Upper lobe of right lung (tissue), 1 donor: Measurements from ENCODE around the gene ABCC1. TPM values are rescaled to one million over a fixed set of nuclear protein-coding genes. Genes with fewer than 3 reads are reported as not detected.

Experiments used
- ATAC-seq: fragments of 200-7000 bp; cut with Tn5 transposase; one replicate; pipeline ENCODE4 v1.9.1; 2020; ENCODE audit warnings: mild to moderate bottlenecking, moderate library complexity
- DNase-seq: peaks from one replicate; pipeline ENCODE4 v3.0.0-alpha.2; 2020
- H3K27ac ChIP-seq: fragments of 200-600 bp; one replicate; pipeline ENCODE4 v1.8.0; 2022
- H3K27me3 ChIP-seq: fragments of 200-600 bp; one replicate; pipeline ENCODE4 v1.8.0; 2022; ENCODE audit warnings: mild to moderate bottlenecking
- H3K36me3 ChIP-seq: fragments of 200-600 bp; one replicate; pipeline ENCODE4 v1.8.0; 2022
- H3K4me1 ChIP-seq: fragments of 200-600 bp; one replicate; pipeline ENCODE4 v1.8.0; 2022
- H3K4me3 ChIP-seq: fragments of 200-600 bp; one replicate; pipeline ENCODE4 v1.8.0; 2022; ENCODE audit warnings: mild to moderate bottlenecking
- H3K9me3 ChIP-seq: fragments of 200-600 bp; one replicate; pipeline ENCODE4 v1.8.0; 2022
- intact Hi-C: fragments of 100-400 bp; cut with DNase I; formaldehyde crosslinking; loops from one replicate; pipeline ENCODE4 v1.11.0; 2022
- total RNA-seq: library from RNA; stranded (reverse); fragmentation: NEBNext Ultra II Directional; extraction: Animal tissue kit (Norgen Biotek cat#: 25700); gene quantifications from one replicate; pipeline ENCODE4 v1.2.1, GENCODE V29; 2021
- TF ChIP-seq, protein P1 (sequence below): fragments of 200-600 bp; IDR thresholded peaks from one replicate; pipeline ENCODE4 v1.8.0; 2022; ENCODE audit warnings: antibody characterized with exemption
- donor health status: DM: no; HTN: yes; CAD: no; lungs with severe emphysema.

Gene ABCC1
- total RNA-seq, 1 donor from 2014 or later: 50.6 TPM

DNA sequence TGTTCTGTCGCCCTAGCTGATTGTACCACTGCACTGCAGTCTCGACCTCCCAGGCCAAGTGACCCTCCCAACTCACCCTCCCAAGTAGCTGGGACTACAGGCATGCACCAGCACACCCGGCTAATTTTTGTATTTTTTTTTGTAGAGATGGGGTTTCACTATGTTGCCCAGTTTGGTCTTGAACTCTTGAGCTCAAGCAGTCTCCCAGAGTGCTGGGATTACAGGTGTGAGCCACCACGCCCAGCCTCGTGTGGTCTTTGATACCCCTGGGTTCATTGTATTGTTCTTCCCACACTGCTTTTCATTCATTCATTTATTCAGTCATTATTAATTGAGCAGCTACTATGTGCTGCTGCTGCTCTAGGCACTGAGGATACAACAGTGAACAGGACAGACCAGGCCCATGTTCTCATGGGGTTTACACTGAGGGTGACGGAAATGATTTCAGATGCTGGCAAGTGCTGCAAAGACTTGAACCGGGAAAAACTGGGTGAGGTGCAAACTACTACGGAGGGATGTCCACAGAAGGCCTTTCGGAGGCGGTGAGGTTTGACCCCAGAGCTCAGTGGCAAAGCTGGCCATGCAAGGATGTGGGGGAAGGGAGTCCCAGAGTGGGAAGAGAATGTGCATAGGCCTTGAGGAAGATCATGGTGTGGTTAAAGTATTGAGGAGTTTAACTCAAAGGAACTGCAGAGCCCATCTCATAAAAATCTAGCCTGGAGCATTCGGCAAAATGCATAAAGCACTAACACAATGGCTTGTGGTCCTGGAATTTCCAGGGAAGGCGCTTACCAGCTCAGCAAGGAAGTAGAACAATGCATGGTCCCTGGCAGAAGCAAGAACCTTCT, 10.9 kb downstream of the ABCC1 start:
- ATAC-seq (peak; percentile 32), DNase-seq (no peak)
- H3K4me1 ChIP-seq: peaks cover 17% of the 10 kb centered on the region
- no peaks in the 10 kb centered on the region for H3K9me3 ChIP-seq
- H3K27me3 ChIP-seq: no peaks in the 10 kb centered on the region
- TF ChIP-seq, protein P1, sequence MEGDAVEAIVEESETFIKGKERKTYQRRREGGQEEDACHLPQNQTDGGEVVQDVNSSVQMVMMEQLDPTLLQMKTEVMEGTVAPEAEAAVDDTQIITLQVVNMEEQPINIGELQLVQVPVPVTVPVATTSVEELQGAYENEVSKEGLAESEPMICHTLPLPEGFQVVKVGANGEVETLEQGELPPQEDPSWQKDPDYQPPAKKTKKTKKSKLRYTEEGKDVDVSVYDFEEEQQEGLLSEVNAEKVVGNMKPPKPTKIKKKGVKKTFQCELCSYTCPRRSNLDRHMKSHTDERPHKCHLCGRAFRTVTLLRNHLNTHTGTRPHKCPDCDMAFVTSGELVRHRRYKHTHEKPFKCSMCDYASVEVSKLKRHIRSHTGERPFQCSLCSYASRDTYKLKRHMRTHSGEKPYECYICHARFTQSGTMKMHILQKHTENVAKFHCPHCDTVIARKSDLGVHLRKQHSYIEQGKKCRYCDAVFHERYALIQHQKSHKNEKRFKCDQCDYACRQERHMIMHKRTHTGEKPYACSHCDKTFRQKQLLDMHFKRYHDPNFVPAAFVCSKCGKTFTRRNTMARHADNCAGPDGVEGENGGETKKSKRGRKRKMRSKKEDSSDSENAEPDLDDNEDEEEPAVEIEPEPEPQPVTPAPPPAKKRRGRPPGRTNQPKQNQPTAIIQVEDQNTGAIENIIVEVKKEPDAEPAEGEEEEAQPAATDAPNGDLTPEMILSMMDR: no peak
- intact Hi-C loops: no loop called here
- H3K36me3 ChIP-seq: no peaks in the 10 kb centered on the region
- no peak overlapping the region for H3K4me3 ChIP-seq
- peak overlapping the region; percentile 25 for H3K27ac ChIP-seq

DNA sequence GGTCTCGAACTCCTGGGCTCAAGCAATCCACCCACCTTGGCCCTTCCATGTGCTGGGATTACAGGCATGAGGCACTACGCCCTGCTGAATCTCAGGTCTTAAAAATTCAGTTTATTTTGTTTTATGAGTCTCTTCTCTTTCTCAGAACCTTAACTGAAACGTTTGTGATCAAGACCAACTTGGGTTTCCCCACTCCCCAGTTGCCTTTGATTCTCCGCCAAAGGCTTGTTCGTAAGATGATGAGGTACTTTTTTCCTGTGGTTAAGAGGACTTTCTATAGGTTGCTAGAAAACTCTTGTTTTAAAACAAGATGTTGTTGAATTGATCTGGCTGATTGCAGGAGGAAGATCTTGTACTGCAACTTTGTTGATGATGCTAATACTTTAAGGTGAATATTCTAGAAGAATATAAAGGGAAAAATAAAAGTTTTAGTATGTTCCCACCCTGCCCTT, 11.7 kb downstream of the ABCC1 start:
- TF ChIP-seq, protein P1: no peak
- Histone ChIP-seq H3K27me3 (no peaks in the 10 kb centered on the region), H3K36me3 (no peaks in the 10 kb centered on the region), H3K4me1 (peaks cover 21% of the 10 kb centered on the region), H3K9me3 (no peaks in the 10 kb centered on the region), H3K27ac (peak overlapping the region; percentile 25), H3K4me3 (no peak overlapping the region)
- ATAC-seq (no peak), DNase-seq (no peak)
- intact Hi-C loops: no loop called here

DNA sequence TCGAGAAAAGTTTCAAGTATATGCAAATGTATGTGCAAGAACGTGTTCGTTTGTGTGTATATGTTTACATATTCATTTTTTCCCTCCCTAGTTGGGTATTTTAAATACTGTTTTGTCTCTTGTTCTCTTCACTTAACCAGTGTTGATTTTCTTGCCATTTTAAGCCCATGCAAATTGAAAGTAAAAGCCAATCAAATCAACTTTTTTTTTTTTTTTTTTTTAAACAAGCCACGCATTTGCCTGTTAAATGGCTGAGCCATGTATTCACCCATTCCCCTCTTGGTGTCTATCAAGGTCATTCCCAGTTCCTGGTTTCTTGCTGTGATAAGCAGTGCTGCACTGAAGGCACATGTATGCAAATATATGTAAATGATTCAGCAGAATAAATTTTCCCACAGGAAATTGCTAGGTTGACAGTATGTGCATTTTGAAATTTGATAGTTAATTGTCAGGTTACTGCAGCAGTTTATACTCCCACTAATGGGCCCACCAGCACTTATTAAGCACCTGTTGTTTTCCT, 12.2 kb downstream of the ABCC1 start:
- peak overlapping the region; percentile 25 for H3K27ac ChIP-seq
- H3K9me3 ChIP-seq: no peaks in the 10 kb centered on the region
- no peaks in the 10 kb centered on the region for H3K27me3 ChIP-seq
- no peak overlapping the region for H3K4me3 ChIP-seq
- H3K4me1 ChIP-seq: peaks cover 21% of the 10 kb centered on the region
- DNase-seq (no peak), ATAC-seq (no peak)
- H3K36me3 ChIP-seq: no peaks in the 10 kb centered on the region
- intact Hi-C loops: no loop called here
- TF ChIP-seq, protein P1: no peak

DNA sequence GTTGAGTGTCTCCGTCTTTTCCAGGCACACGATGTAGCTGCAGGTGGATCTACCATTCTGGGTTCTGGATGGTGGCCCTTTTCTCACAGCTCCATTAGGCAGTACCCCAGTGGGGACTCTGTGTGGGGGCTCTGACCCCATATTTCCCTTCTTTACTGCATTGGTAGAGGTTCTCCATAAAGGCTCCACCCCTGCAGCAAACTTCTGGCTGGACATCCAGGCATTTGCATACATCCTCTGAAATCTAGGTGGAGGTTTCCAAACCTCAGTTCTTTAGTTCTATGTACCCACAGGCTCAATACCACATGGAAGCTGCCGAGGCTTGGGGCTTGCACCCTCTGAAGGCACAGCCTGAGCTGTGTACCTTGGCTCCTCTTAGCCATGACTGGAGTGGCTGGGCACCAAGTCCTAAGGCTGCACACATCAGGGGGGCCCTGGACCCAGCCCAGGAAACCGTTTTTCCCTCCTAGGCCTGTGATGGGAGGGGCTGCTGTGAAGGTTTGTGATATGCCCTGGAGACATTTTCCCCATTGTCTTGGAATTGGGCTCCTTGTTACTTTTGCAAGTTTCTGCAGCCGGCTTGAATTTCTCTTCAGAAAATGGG, 14.0 kb downstream of the ABCC1 start:
- H3K36me3 ChIP-seq: no peaks in the 10 kb centered on the region
- TF ChIP-seq, protein P1: no peak
- H3K4me3 ChIP-seq: no peak overlapping the region
- no peaks in the 10 kb centered on the region for H3K9me3 ChIP-seq
- intact Hi-C loops: no loop called here
- peaks cover 21% of the 10 kb centered on the region for H3K4me1 ChIP-seq
- no peak overlapping the region for H3K27ac ChIP-seq
- H3K27me3 ChIP-seq: no peaks in the 10 kb centered on the region
- DNase-seq: no peak
- no peak for ATAC-seq

DNA sequence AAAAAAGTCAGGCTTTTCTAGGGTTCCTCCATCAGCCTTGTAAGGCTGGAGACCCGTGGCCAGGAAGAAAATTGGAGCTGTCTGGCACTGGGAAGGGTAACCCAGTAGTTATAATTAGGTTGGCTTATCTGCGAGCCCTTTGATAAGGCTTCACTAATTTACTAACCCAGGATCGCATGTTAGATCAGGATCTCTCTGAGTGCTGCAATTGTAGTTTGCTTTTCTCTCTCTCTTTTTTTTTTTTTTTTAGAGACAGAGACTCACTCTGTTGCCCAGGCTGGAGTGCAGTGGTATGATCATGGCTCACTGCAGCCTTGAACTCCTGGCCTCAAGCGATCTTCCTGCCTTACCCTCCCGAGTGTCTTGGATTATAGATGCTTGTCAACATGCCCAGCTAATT, 17.0 kb downstream of the ABCC1 start:
- TF ChIP-seq, protein P1: no peak
- ATAC-seq (no peak), DNase-seq (no peak)
- Histone ChIP-seq H3K27me3 (no peaks in the 10 kb centered on the region), H3K4me1 (peaks cover 15% of the 10 kb centered on the region), H3K9me3 (no peaks in the 10 kb centered on the region), H3K4me3 (no peak overlapping the region), H3K36me3 (no peaks in the 10 kb centered on the region), H3K27ac (no peak overlapping the region)
- intact Hi-C loops: no loop called here
